CD4-positive, alpha-beta T cell treated with Interleukin-15 for 4 hours (primary cell): ENCODE results near the gene TRMT1L.
A peak's percentile ranks its signal among the peaks of the same experiment; 100 is the strongest.
"Not testable (repeated sequence)": the region's sequence is repeated elsewhere in the genome, so short reads cannot be mapped to it uniquely, and the experiment has no call there.

Source experiments
- DNase-seq: peaks from one replicate; pipeline ENCODE4 v3.0.0-alpha.2; 2020; ENCODE audit warnings: low spot score

TRMT1L gene, protein sequence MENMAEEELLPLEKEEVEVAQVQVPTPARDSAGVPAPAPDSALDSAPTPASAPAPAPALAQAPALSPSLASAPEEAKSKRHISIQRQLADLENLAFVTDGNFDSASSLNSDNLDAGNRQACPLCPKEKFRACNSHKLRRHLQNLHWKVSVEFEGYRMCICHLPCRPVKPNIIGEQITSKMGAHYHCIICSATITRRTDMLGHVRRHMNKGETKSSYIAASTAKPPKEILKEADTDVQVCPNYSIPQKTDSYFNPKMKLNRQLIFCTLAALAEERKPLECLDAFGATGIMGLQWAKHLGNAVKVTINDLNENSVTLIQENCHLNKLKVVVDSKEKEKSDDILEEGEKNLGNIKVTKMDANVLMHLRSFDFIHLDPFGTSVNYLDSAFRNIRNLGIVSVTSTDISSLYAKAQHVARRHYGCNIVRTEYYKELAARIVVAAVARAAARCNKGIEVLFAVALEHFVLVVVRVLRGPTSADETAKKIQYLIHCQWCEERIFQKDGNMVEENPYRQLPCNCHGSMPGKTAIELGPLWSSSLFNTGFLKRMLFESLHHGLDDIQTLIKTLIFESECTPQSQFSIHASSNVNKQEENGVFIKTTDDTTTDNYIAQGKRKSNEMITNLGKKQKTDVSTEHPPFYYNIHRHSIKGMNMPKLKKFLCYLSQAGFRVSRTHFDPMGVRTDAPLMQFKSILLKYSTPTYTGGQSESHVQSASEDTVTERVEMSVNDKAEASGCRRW

GRCh38 chr1:185156854-185157598 lies at the start of gene TRMT1L, which contains the start of gene SWT1:
TSS of gene TRMT1L (minus strand) at chr1:185156953. CDS start at chr1:185156712, 241 bp downstream.
TSS of gene SWT1 (plus strand) at chr1:185157167. CDS start at chr1:185160842, 3,675 bp downstream.
- peak; percentile 98 for DNase-seq

GRCh38 chr1:185200889-185201288 lies 44.1 kb upstream of the TRMT1L start:
- DNase-seq: no peak

GRCh38 chr1:185198712-185199111 lies 42.0 kb upstream of the TRMT1L start:
- not testable (repeated sequence) for DNase-seq

GRCh38 chr1:185193756-185194155 lies 37.0 kb upstream of the TRMT1L start:
- DNase-seq: no peak

GRCh38 chr1:185170291-185170848 lies 13.6 kb upstream of the TRMT1L start:
- peak; percentile 65 for DNase-seq

DNA sequence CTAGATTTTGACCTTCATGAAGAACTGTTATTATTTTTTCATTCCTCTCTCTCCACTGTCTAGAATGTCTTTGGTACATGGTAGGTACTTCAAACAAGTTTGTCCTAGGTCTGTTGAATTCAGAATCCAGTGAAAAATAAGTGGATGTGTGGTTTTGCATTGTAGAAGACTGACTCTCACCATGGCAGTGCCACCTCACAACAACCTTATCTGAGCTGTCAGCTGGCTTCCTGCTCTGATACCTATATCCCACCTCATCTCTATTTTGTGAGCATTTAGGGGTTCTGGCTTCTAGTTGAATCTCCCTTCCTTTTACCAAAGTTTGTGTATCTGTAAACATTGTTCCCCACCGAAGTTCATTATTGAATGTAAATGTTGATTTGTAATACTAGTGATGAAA lies 9.4 kb upstream of the TRMT1L start:
- DNase-seq: no peak

GRCh38 chr1:185162491-185162890 lies 5.7 kb upstream of the TRMT1L start:
- DNase-seq: no peak

DNA sequence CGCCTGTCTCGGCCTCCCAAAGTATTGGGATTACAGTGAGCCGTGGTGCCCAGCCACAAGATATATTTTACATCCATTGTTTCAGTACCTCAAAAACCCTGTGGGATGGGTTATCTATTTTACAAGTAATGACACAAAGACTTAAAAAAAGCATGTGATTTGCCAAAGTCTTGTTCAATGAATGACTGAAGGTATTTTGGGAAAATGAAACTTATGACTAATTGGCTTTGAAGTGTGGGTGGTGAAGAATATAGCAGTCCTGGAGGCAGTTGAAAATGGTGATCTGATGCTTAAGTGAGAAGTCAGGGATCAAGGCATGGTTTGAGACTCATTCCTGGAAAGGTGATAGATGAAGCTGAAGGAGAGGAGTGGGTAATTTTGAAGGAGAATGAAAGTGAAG lies 3.2 kb upstream of the TRMT1L start:
- no peak for DNase-seq

GRCh38 chr1:185158800-185159199 lies 2.0 kb upstream of the TRMT1L start:
- DNase-seq: no peak

DNA sequence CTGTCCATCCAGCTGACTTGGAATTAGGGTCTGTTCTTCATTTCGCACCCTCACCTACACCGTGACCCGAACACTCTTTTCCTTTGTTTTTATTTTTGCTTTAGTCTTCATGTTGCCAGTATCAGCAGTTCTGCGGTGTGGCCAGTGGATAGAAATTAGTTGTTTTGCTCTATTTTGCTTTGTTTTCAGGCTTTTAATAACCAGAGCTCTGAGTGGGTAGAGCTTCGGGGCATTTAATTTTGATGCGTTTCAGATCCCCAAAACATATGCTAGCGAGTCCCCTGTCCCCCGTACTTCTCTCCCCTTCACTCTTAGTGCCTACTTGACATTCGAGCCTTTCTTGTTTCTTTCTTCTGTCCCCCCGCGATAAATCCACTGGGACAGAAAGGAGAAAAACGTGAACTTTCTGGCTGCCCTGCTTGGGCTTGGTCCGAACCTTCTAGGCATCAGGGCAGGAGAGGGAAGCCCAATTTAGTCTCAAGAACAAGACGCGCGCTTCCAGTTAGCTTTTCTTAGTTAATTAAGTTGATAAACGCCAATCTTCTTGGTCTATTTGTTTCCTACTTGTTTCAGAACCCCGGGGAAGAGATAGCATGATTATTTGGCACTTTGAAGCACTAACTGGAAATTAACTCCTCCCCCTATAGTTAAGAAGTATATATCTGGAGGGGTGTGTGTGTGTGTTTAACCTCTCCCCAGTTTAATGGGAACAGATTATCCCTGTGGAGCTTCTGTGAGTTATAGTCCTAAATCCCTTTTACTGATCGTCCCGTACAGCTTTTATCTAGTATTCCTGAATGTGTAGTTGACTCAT lies 1.1 kb upstream of the TRMT1L start:
- DNase-seq: no peak

DNA sequence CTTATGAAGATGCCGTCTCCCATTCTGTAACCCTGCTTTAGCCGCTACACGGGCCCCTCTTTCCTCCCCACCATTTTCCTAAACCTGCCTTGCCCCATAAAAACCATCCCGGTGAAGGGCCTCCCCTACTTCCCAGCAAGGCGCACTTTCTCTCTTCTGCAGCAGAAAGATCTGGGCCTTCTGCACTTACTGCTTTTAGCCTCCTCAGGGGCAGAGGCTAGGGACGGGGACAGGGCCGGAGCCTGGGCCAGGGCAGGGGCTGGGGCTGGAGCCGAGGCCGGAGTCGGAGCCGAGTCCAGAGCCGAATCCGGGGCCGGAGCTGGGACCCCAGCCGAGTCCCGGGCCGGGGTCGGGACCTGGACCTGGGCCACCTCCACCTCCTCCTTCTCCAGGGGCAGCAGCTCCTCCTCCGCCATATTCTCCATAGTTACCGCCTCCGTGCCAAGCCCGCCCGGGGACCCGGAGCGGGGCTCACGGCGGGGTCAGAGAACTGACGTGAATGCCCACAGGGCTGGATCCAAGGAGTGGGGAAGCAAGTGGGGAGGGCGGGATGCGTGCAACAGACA lies 382 bp downstream of the TRMT1L start:
- peak; percentile 17 for DNase-seq

- peak; percentile 12 for DNase-seq
Measured at GRCh38 chr1:185155600-185156287, 1.0 kb downstream of the TRMT1L start.

DNA sequence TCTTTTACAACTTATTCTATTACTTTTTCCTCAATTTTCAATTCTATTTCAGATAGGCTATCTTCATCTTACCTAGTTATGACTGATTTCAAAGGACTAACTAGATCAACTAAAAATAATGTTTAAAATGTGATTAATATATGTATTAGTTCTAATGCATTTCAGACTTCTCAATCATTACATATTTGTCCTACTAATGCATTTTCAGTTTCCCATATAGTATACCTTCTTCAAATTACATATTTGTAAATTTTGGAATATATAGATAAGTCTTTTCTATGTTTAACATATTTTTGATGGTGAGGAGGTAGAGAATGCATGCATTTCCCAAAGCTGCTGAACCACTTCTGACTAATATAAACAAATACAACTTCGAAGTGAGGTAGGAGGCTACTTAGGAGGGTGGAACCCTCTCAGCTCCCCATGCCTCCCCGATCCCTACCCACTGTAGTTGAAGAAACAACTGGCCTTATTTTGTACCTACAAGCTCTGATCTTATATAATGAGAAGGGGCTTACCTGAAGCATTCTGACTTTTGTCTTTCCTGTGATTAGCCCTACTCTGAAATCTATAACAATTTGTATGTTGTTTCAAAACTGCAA lies 1.7 kb downstream of the TRMT1L start:
- DNase-seq: no peak

GRCh38 chr1:185152187-185152767 lies 4.5 kb downstream of the TRMT1L start:
- DNase-seq: no peak

- no peak for DNase-seq
Measured at GRCh38 chr1:185151215-185151614, 5.5 kb downstream of the TRMT1L start.

DNA sequence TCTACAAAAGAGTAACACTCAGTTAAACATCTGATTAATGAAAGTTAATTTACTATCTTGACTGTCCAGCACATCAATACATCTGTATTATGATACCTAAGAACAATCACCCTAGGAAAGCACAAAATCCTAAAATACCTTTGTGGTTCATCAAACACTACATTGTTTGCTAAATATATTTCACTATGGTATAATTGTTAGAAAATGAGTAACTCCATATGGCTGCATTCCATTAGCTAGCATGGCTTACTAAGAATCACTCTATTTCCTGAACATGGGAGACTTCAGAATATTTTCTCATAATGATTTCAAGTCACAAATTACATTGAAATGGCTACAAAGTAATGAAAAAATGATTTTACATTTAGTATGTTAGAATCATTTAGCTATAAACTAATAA lies 12.5 kb downstream of the TRMT1L start:
- no peak for DNase-seq

DNA sequence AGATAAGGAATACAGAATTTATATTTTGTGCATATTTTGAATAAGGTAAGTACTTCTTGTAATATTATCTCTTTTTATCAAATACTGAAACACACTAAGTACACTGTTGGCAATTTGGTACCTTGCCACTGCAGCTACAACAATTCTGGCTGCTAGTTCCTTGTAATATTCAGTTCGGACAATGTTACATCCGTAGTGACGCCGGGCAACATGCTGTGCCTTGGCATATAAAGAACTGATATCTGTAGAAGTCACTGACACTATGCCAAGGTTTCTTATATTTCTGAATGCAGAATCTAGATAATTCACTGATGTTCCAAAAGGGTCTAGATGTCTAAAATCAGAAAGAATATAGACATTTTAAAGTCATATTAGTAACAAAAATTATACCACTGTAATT lies 17.5 kb downstream of the TRMT1L start:
- no peak for DNase-seq

DNA sequence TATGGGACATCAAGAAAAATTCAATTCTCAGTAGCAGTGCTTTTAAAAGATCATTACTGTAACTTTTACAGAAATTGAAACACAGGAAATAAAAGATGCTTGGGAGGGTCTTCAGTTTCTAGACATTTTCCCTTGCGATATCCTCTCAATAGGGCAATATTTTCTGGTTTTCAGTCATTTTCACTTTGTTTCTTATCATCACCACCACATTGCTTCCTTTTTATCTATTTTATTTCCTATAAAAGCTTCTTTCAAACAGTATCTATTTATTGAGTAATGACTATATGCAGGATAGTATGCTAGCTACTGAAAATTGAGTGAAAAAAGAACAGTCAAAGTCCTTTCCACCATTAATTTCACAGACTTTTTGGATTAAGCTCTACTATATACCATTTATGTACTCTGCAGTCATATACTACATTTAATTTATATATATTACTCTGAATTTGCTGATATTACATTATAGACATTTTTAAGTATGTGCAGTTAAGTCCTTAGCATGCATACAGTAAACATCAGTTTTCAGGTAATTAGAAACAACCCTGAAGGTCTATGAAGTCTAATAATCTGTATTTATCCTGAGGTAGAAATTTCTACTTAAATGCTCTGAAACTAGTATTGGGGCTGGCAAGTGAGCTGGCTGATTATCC lies 18.7 kb downstream of the TRMT1L start:
- no peak for DNase-seq

DNA sequence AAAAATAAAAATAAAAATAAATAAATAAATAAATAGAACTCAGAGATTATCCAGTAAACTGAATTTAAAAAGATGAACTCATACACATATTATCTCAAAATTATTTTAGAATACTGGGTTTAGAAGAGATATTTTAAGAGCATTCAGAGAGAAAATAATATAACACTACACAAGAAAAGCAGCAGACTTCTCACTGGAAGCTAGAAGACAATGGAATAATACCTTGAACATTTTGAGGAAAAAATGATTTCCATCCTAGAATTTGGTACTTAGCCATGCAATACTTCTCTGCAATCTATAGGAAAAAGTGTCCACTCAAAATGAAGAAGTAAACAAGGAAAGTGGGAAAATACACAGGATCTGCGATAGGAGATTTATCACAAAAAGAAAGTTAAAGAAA lies 24.2 kb downstream of the TRMT1L start:
- no peak for DNase-seq
